NCI-H2227 treated with DMSO at 0.1 percent for 48 hours (cell line): ENCODE measurements around the gene SIDT1.
"Not testable (repeated sequence)": the region's sequence is repeated elsewhere in the genome, so short reads cannot be mapped to it uniquely, and the experiment has no call there.

Experiments used
- DNase-seq: peaks from one replicate; lab custom pipeline; 2025; lab: John Stamatoyannopoulos, UW

The SIDT1 gene

DNA sequence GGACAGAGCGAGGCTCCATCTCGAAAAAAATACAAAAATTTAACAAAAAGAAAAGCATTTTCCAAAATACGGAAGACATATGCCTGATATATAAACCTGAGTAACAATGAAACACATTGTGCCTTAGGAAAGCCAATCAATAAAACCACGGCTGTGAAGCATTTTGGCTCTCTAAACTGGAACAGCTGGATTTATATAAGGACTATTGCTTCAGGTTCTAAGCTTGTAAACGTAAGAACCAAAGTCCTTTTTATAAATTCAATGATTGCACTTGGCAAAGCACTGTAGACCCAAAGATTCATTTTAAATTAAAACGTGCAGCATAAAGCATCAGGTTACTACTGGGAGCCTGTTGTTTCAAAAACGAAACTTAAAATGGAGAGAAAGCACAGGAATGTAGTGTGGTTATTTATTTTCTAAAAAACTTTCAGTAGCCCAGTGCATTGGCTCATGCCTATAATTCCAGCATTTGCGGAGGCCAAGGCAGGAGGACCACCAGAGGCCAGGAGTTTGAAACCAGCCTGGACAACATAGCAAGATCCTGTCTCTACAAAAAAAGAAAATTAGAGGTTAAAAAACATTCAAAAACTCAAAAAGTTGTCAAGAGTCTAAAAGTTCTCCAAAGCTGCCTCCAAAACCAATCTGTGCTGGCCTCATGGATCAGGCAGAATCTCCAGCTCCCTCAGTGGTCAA lies 102.6 kb downstream of the SIDT1 start:
- DNase-seq = no peak

DNA sequence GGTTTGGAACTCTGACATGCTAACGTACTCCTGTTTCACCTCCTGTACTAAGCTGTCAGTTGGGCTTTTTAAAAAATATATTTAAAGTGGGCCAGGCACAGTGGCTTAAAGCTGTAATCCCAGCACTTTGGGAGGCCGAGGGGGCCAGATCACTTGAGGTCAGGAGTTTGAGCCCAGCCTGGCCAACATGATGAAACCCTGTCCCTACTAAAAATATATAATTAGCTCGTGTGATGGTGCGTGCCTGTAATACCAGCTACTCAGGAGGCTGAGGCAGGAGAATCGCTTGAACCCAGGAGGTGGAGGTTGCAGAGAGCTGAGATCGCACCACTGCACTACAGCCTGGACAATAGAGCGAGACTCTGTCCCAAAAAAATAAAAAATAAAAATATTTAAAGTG lies 103.7 kb downstream of the SIDT1 start:
- not testable (repeated sequence) for DNase-seq

DNA sequence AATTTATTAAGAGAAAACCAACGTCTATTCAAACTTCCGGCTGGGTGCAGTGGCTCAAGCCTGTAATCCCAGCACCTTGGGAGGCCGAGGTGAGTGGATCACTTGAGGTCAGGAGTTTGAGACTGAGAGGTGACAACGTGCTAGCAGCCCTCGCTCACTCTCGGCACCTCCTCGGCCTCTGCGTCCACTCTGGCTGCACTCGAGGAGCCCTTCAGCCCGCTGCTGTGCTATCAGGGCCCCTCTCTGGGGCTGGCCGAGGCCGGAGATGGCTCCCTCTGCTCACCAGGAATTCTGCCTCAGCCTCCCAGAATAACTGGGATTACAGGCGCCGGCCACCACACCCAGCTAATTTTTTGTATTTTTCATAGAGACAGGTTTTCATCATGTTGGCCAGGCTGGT lies 105.4 kb downstream of the SIDT1 start:
- DNase-seq = no peak

DNA sequence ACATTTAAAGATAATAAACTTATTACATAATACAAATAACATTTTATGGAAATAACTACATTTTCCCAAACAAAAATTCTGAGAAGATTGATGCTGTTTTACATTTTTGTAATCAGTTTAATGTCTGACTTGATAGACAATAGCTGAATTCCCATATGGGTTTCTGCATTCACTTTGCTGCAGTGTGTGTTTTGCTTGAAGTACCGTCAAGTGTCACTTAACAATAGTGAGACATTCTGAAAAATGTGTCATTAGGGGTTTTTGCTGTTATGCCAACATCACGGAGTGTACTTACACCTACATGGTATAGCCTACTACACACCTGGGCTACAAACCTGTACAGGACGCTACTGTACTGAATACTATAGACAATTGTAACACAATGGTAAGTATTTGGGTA lies 106.6 kb downstream of the SIDT1 start:
- no peak for DNase-seq

DNA sequence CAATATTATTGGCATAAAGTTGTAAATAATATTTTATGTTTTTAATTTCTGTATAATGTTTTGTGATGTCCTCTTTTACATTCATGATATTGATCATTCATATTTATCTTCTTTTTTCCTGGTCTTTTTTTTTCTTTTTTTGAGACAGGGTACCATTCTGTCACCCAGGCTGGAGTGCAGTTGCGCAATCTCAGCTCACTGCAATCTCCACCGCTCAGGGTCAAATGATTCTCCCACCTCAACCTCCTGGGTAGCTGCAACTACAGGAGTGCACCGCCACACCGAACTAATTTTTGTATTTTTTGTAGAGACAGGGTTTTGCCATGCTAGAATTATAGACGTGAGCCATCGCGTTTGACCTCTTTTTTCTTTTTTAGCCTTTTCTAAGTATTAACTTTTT lies 111.2 kb downstream of the SIDT1 start:
- no peak for DNase-seq

DNA sequence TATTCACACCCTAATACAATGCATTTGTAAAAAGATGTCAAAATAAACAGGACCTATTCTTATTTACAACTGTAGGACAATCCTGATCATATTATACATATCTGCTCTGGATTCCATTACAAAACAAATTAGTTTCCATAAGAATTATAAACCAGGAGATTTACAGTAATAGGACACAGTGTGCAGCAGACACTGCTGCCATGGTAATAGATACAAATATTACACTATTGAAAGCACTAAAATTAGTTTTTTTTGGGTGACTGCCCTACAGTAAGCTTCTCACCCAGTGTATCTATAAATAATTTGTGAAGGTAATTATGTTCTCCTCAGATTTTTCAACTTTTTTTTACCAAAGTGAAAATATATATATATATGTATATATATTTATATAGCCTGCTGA lies 116.2 kb downstream of the SIDT1 start:
- DNase-seq = no peak

DNA sequence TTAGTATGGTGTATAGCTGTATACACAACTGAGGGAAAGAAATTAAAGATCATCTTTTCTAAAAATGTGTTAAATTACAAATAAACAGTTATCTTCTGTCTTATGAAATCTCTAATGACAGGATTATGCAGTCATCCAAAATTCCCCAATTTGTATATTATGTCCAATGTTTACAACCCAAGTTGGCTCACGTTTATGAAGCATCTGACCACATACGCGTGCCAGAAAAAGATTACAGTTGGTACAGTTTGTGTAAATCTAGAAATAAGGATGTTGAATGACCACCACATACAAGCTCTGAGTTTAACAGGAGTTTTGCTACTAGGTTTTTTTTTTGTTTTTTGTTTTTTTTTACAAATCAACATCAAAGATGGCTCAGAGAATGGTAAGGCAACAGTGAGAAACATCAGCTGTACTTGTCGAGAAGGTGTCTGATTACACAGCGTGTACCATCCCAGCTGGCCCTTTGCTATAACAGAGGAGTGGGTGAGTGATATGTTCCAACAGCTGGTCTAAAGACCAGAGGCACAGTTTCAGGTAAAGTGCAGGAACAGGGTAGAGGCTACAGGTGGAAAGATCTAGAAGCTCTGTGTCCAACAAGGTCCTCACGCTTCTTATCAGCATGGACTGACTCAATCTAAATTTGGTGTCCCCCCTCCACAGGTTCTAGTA lies 117.0 kb downstream of the SIDT1 start:
- no peak for DNase-seq

DNA sequence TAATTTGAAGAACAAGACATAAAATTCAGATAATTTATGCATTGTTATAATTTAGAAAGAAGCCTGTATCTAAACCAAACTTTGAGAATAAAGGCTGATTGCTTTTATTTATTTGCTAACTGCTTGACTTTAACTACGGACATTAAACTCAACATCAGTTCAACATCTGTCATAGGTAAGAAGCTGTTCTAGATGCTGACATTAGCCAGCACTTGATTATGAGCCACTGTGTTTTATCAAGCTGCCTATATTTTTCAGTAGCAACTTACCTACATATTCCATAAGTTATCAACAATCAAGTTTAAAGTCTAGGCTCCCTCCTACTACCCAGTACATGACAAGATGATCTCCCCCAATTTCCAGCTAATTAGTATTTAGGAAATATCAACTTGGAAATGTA lies 122.0 kb downstream of the SIDT1 start:
- DNase-seq = no peak

DNA sequence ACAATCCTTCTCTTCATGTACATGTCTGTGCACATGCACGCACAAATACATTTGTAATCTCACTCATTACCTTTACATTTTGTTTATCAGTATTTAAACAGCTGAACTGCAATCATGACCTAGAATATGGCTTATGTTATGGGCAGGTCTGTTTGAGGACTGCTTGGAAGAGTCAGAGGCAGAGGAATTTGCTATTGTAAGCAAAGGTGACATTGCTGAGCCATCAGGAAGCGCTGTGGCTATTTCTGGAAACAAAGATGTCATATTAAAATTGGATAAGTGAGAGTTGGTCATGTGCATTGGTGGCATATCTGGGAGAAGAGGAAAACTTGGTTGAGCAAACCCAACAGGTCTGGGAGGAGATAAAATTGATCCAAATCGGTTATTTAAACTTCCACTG lies 122.5 kb downstream of the SIDT1 start:
- no peak for DNase-seq

DNA sequence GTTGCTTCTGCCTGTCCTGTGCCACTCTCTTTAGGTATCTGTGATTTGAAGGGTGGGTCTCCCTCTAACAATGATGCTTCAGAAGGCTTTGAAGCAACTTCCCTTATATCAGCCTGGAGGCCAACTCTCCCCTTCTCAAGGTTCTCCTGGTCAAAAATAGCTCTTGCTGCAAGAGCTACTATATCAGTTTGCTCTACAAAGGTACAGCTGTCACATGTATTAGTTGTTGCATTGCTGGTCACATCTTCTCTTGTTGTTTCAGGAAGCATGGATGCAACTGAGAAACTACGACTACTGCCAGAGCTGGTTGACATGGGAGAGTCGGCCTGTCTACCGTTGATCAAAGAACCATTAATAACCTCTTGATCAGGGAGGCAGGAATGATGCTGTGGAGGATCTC lies 125.8 kb downstream of the SIDT1 start:
- no peak for DNase-seq

DNA sequence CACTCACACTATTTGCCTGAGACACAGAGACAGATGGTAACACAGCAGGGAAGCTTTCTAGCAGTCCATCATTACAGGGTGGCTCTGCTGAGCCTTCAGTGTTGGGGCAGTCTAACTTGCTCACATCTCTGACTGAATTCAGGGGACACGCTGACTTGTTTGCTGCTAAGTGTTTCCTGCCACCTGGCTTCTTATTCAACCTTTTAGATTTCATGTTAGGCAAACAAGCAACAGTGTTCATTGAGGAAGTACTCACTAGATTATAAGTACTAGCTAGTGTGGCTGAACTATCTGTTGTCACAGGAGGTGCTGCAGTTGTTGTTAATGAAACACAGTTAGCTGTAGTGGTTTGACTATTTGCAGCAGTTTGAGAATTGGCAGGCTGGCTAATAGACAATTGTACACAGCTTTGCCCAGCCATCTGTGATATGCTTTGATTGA lies 126.8 kb downstream of the SIDT1 start:
- no peak for DNase-seq

DNA sequence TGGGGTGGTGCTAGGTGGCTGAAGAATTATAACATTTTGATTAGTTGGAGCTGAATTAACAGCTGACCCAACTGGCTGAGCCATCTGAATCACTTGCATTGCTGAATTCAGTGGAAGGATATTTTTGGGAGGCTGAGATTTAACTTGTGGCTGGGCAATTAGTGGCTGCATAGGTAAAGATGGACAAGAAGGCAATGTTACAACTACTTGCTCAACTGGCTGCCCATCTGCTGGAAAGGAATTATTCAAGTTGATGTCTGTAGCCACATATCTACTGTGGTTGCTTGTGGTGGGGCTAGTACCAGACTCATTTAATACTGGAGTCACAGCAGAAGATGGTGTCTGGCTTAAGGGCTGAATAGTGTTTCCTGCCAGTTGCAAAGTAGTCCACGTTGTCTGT lies 127.6 kb downstream of the SIDT1 start:
- no peak for DNase-seq

DNA sequence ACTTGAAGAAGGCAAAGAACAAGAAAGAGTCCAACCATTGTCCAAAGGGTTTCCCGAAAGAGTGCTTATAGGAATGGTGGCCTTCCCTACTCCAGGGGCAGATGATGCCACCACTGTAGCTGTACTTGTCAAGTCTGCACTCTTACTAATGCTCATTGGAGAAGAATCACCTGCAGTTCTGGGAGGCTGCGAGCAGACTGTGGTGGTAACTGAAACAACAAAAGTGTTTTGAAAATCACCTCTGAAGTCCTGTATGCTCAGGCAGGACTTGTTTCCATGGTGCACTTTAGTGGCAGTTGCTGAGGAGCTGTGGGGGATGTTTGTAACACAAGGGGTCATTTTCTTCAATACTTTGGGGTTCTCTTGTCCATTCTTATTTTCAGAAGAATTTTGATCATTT lies 128.1 kb downstream of the SIDT1 start:
- no peak for DNase-seq

DNA sequence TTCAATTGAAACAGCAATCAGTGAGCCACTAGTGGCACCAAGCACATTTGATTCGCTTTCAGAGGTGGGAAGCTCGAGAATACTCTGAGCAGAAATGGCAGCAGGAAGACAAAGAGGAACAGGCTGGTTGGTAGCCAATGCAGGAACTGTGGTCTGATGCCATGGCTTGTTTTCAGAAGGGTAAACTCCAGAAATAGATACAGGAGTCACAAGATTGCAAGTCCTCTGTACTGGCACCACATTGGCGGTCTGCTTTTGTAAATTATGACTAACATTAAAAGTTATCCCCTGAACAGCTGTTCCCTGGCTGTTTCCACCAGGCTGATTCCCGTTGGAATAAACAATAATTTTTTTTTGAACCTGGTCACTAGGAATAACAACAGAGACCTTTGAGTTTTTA lies 128.5 kb downstream of the SIDT1 start:
- no peak for DNase-seq

DNA sequence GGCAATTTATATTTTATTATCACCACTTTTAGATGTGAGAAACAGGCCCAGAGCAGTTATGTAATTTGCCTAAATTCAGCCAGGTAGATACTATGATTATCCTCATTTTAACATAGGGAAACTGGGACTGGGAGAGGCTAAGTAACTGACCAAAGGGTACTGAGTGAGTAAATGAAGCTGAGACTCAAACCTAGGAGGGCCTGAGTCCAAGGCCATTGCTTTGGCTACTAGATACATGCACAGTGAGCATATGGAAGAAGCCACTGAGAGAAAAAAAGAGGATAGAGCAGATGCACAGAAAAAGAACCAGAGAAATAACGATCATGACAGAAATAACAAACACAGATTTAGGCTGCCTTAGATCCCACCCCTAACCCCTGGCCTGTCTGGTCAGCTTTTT lies 130.5 kb downstream of the SIDT1 start:
- DNase-seq = no peak

DNA sequence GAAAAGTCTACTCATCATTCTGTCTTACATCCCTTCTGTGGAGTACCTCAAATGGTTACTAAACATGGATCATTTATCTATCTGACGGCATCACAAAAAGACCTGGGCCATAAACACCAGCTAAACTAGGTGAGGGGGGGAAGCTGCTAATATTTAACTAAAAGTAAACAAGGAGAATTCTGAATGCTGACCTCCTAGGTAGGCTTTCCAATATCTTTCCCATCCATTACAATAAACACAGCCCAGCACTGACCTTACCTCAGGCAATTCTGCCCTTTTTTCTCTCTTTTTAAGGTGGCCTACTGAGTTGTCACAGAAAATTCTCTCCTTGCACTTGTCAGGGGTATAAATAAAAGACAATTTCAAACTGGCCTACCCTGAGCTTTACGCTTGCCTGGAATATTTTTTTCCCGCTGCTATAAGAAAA lies 131.0 kb downstream of the SIDT1 start:
- no peak for DNase-seq

DNA sequence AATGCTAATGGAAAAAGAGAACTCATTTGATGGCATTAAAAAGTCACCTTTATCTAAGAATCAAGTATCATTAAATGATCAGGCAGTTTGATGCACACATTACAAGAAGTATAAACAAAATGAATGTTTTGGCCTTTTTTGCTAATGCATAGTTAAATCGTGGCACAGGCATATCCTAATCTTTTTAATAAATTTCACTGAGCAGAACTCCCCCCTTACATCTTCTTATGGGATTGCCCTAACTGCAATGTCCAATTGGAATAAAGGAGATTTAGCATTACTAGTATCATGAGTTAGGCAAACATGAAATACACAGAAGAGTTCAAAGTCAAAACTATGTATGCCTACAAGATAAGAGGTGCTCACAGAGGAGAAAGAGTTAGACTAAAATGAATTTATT lies 131.4 kb downstream of the SIDT1 start:
- no peak for DNase-seq

DNA sequence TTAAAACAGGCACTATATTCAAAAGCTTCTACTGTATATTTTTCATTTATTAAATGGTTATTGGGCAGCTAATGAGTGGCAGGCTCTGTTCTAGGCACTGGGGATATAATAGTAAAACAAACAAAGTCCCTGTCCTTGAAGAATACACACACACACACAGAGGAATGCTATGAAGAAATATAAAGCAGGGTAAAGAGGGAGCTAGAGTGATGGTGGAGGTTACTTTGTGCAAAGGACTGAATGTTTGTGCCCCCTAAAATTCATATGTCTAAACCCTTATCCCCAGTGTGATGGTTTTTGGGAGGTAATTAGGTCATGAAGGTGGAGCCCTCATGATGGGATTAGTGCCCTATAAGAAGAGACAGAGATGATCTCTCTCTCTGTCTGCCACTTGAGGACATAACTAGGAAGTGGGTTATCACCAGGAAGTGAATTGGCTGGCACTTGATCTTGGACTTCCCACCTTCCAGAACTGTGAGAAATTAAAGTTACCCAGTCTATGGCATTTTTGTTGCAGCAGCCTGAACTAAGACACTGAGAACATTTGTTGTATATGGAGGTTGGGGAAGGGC lies 132.3 kb downstream of the SIDT1 start:
- no peak for DNase-seq

DNA sequence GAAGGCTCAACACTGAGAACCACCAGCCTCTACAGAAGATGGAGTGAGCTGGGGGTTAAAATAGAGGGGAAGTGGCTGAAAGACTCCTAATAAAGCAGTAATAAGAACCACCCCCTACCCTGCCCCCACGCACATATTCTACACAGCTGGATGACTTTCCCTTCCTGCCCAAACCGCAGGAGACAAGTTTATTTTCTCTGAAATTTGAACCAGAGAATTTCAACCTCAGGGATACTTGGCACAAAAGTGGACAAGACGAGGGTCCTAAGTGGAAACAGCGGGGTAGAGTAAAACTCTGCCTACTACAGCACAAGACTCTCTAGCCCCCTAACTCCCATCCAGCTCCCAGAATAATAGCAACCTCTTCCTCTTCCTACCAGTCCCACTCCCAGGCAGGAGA lies 135.7 kb downstream of the SIDT1 start:
- DNase-seq = no peak

DNA sequence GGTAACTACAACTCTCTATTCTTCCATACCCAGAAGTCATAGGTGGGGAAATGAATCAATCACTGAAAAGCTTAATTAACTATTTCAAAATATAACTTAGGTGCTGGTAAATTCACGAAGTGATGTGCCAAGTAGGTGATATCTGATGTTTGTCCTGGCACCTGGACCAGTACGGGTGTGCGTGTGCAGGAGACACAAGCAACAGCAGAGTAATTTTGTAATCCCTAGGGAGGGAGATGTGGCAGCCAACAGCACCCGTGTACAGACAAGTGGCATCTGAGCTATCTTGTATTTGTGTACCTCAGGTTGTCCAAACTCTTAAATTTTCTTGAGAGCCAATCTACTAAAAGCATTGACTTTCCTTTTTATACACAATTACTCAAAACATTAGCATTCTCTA lies 141.2 kb downstream of the SIDT1 start:
- DNase-seq = no peak

DNA sequence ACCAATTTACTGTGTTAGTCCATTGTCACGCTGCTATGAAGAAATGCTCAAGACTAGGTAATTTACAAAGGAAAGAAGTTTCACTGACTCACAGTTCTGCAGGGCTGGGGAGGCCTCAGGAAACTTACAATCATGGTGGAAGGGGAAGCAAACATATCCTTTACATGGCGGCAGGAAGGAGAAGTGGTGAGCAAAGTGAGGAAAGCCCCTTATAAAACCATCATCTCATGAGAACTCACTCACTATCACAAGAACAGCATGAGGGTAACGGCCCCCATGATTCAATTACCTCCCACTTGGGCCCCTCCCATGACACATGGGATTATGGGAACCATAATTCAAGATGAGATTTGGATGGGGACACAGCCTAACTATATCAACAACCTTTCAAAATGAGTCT lies 143.9 kb downstream of the SIDT1 start:
- DNase-seq = no peak

DNA sequence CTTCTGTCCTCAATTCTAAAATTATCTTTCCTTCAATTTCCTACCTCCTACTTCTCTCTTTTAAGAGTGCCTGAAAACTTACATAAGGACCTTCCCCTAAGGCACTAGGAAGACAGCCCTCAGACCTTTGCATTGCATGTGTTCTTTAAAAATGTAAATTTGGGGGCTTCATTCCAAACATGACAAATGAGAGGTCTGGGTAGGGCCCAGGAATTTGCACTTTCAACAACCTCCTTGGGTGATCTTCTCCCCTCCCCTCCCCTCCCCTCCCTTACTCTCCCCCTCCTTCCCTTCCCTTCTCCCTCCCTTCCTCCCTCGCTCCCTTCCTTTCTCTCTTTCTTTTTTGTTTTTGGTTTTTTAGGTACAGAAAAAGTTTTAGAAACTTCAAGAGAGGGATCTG lies 145.4 kb downstream of the SIDT1 start:
- DNase-seq = no peak

DNA sequence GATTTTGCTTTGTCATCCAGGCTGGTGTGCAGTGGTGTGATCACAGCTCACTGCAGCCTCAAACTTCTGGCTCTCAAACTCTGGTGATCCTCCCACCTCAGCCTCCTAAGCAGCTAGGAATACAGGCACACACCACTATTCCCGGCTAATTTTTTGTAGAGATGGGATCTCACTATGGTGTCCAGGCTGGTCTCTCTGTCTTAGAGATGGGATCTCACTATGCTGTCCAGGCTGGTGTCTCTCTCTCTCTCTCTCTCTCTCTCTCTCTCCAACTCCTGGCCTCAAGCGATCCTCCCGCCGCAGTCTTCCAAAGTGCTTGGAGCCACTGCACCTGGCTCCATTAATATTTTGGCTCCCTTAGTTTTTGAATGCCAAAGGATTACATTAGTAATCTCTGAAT lies 146.4 kb downstream of the SIDT1 start:
- no peak for DNase-seq
